ENCODE measurements around the gene TNFSF18. TPM values are rescaled to one million over a fixed set of nuclear protein-coding genes. Genes with fewer than 3 reads are reported as not detected.

Gene TNFSF18
- total and polyA plus RNA-seq, 2 of the 4 experiments (the other 2 are of a cell fraction), result 0.12 to 0.18 TPM

GRCh38 chr1:173014160-173014559, 36.6 kb downstream of the TNFSF18 start:
- no peak overlapping the region for H2AFZ ChIP-seq (replicated peaks; ENCODE audit: low read length, poor library complexity)
- H3K4me2 ChIP-seq (ENCODE audit: low read depth, low read length), result no peak overlapping the region
- H2AK5ac ChIP-seq (ENCODE audit: low read depth, low read length), result no peak overlapping the region
- H3K4ac ChIP-seq (ENCODE audit: low read depth, low read length), result no peak overlapping the region
- no peaks in the 10 kb centered on the region for H3K27me3 ChIP-seq (ENCODE audit: control insufficient read depth, insufficient read depth, low read length)
- H3K23ac ChIP-seq (ENCODE audit: low read depth, low read length), result no peak overlapping the region
- BruUV-seq (replicated peaks), result no TSS peak
- dilution Hi-C loops (cut with HindIII; ENCODE audit: low sequenced_read_pairs, unreplicated experiment), result no loop called here
- H2BK15ac ChIP-seq (ENCODE audit: low read depth, low read length), result no peak overlapping the region
- H3K18ac ChIP-seq (ENCODE audit: low read depth, low read length), result no peak overlapping the region
- POLR2A ChIA-PET (ENCODE audit: unreplicated experiment), result no interaction called here
- H4K8ac ChIP-seq (ENCODE audit: low read depth in 2 of 2, low read length in 2 of 2), result no peak overlapping the region
- H3K36me3 ChIP-seq (ENCODE audit: control insufficient read depth, insufficient read depth, low read length), result no peaks in the 10 kb centered on the region
- H2BK20ac ChIP-seq (ENCODE audit: low read depth, low read length), result no peak overlapping the region
- in situ Hi-C loops (cut with MboI; ENCODE audit: low sequenced_read_pairs), result no loop called here
- no peaks in the 10 kb centered on the region for H3K9me1 ChIP-seq (ENCODE audit: insufficient read depth, low read length)
- WGBS, 2 experiments (ENCODE audit: extremely low coverage in 2 of 2, insufficient read length in 1 of 2), result no CpG with 5 or more reads among the region's 1 CpG
- no peak overlapping the region for H3K4me3 ChIP-seq (ENCODE audit: insufficient read depth, low read depth, low read length)
- TF ChIP-seq NFE2L2 (IDR thresholded peaks at IDR 0.05; ENCODE audit: low read depth, low read length) (no peak), FOS (IDR thresholded peaks at IDR 0.05; ENCODE audit: low read depth, low read length) (no peak), RFX5 (IDR thresholded peaks at IDR 0.05; ENCODE audit: low read depth, low read length) (no peak), MXI1 (IDR thresholded peaks at IDR 0.05; ENCODE audit: borderline replicate concordance, low read depth, low read length) (no peak), SMC3 (IDR thresholded peaks at IDR 0.05; ENCODE audit: low read depth, low read length) (no peak), POLR2A (IDR thresholded peaks at IDR 0.05; ENCODE audit: low read depth, low read length) (no peak), ELK1 (IDR thresholded peaks at IDR 0.05; ENCODE audit: borderline replicate concordance, low read depth, low read length) (no peak), BHLHE40 (IDR thresholded peaks at IDR 0.05; ENCODE audit: low read depth, low read length) (no peak), CTCF (conservative IDR thresholded peaks at IDR 0.05; ENCODE audit: low read depth, low read length) (no peak), RCOR1 (IDR thresholded peaks at IDR 0.05; ENCODE audit: insufficient replicate concordance, low read length) (no peak), CEBPB (IDR thresholded peaks at IDR 0.05; ENCODE audit: low read depth, low read length) (no peak), MAFK (IDR thresholded peaks at IDR 0.05; ENCODE audit: low read depth, low read length) (no peak)
- TF ChIP-seq, protein P1, sequence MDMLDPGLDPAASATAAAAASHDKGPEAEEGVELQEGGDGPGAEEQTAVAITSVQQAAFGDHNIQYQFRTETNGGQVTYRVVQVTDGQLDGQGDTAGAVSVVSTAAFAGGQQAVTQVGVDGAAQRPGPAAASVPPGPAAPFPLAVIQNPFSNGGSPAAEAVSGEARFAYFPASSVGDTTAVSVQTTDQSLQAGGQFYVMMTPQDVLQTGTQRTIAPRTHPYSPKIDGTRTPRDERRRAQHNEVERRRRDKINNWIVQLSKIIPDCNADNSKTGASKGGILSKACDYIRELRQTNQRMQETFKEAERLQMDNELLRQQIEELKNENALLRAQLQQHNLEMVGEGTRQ (IDR thresholded peaks at IDR 0.05; ENCODE audit: low read depth, low read length), result no peak
- H3K14ac ChIP-seq (replicated peaks; ENCODE audit: low read depth, low read length), result no peak overlapping the region
- ATAC-seq (ENCODE audit: low read depth) (no peak), DNase-seq (no peak)
- no peak overlapping the region for H4K91ac ChIP-seq (ENCODE audit: insufficient read depth, low read depth, low read length)
- H3K56ac ChIP-seq (ENCODE audit: extremely low read depth, insufficient read depth, low read length), result no peak overlapping the region
- no peaks in the 10 kb centered on the region for H3K9me3 ChIP-seq (ENCODE audit: control insufficient read depth, insufficient read depth, low read length)
- H3K27ac ChIP-seq (ENCODE audit: insufficient read depth, low read length), result no peak overlapping the region
- H2BK120ac ChIP-seq (ENCODE audit: low read depth, low read length), result no peak overlapping the region; the same call in 1 of the 2 replicates
- H3K9ac ChIP-seq (ENCODE audit: low read depth, low read length), result no peak overlapping the region
- H3K79me1 ChIP-seq (ENCODE audit: low read depth in 1 of 2, low read length in 2 of 2), result no peaks in the 10 kb centered on the region
- CTCF ChIA-PET, result no interaction called here
- no peaks in the 10 kb centered on the region for H4K20me1 ChIP-seq (ENCODE audit: insufficient read depth, low read length)
- no peak overlapping the region for H4K5ac ChIP-seq (ENCODE audit: low read depth, low read length)
- no peak overlapping the region for H2AK9ac ChIP-seq (replicated peaks; ENCODE audit: low read depth, low read length, poor library complexity)
- H3K4me1 ChIP-seq (ENCODE audit: control insufficient read depth, insufficient read depth, low read length), result no peaks in the 10 kb centered on the region
- no peak overlapping the region for H2BK5ac ChIP-seq (ENCODE audit: low read depth, low read length, poor library complexity, severe bottlenecking)
- intact Hi-C loops (cut with micrococcal nuclease), result no loop called here
